RWPE1 (cell line): ENCODE measurements around the gene HEXIM2.
A peak's percentile ranks its signal among the peaks of the same experiment; 100 is the strongest.

Experiments used
- CTCF ChIA-PET: fragments of 350-600 bp; sonication (Branson Sonifier 250); formaldehyde crosslinking; extraction: SDS; loops from one replicate; lab custom pipeline; 2021; lab: Yijun Ruan, JAX
- POLR2A ChIA-PET: fragments of 400-600 bp; formaldehyde crosslinking; extraction: SDS; loops from one replicate; lab custom pipeline; 2020; ENCODE audit warnings: antibody characterized with exemption; ENCODE audit not compliant: low non-redundant PET; lab: Yijun Ruan, JAX
- DNase-seq: peaks from one replicate; pipeline ENCODE4 v3.0.0; 2012; ENCODE audit warnings: low spot score
- H3K27ac ChIP-seq: fragments of 450-650 bp; 2 replicates; pipeline ENCODE4 v1.5.1; 2017
- CTCF ChIP-seq: fragments of 450-650 bp; conservative IDR thresholded peaks from 2 replicates; pipeline ENCODE4 v1.5.1; 2017; ENCODE audit warnings: low read depth, mild to moderate bottlenecking

Gene HEXIM2

GRCh38 chr17:45150911-45151809, 10.5 kb upstream of the HEXIM2 start:
- CTCF ChIA-PET = interaction anchor here (0.5 to 5.8 kb wide), 9 partner anchors 9 to 236 kb away, joined by 3 to 99 read pairs (median 6); partner anchors contain the start of genes ACBD4 and HEXIM2
- no peak overlapping the region for H3K27ac ChIP-seq
- no peak for TF ChIP-seq CTCF
- POLR2A ChIA-PET = interaction anchor here (0.5 to 4.8 kb wide), 11 partner anchors 10 to 831 kb away, joined by 3 to 51 read pairs (median 6); partner anchors contain the start of genes ACBD4 and HEXIM2
- DNase-seq = no peak

DNA sequence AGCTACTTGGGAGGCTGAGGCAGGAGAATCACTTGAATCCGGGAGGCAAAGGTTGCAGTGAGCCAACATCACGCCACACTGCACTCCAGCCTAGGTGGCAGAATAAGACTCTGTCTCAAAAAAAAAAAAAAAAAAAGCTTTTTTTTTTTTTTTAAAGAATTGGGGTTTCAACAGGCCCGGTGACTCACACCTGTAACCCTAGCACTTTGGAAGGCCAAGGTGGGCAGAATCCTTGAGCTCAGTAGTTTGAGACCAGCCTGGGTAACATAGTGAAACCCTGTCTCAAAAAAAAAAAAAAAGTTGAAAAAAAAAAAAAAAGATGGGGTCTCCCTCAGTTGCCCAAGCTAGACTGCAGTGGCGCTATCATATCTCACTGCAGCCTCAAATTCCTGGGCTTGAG, 6.6 kb upstream of the HEXIM2 start:
- POLR2A ChIA-PET = interaction anchor here (0.5 to 1.5 kb wide), 8 partner anchors 17 to 170 kb away, joined by 3 to 10 read pairs (median 5); no protein-coding TSS in a partner anchor
- DNase-seq = no peak
- no peak for TF ChIP-seq CTCF
- CTCF ChIA-PET = interaction anchor here (1.4 kb wide), 1 partner anchor 22 kb away, joined by 8 read pairs; no protein-coding TSS in a partner anchor
- H3K27ac ChIP-seq = peak overlapping the region; percentile 54

GRCh38 chr17:45155483-45155882, 6.2 kb upstream of the HEXIM2 start:
- peak overlapping the region; percentile 54 for H3K27ac ChIP-seq
- no peak for TF ChIP-seq CTCF
- ChIA-PET POLR2A (interaction anchor here (0.5 to 1.5 kb wide), 6 partner anchors 16 to 104 kb away, joined by 3 to 10 read pairs (median 5); no protein-coding TSS in a partner anchor), CTCF (interaction anchor here (0.9 to 1.4 kb wide), 2 partner anchors 21 to 42 kb away, joined by 3 to 8 read pairs; no protein-coding TSS in a partner anchor)
- no peak for DNase-seq

GRCh38 chr17:45156242-45156641, 5.4 kb upstream of the HEXIM2 start:
- H3K27ac ChIP-seq = peak overlapping the region; percentile 54
- no peak for DNase-seq
- no peak for TF ChIP-seq CTCF
- POLR2A ChIA-PET = interaction anchor here (1.5 kb wide), 1 partner anchor 16 kb away, joined by 5 read pairs; no protein-coding TSS in a partner anchor
- CTCF ChIA-PET = interaction anchor here (0.6 to 1.4 kb wide), 3 partner anchors 21 to 41 kb away, joined by 3 to 8 read pairs (median 3); no protein-coding TSS in a partner anchor

DNA sequence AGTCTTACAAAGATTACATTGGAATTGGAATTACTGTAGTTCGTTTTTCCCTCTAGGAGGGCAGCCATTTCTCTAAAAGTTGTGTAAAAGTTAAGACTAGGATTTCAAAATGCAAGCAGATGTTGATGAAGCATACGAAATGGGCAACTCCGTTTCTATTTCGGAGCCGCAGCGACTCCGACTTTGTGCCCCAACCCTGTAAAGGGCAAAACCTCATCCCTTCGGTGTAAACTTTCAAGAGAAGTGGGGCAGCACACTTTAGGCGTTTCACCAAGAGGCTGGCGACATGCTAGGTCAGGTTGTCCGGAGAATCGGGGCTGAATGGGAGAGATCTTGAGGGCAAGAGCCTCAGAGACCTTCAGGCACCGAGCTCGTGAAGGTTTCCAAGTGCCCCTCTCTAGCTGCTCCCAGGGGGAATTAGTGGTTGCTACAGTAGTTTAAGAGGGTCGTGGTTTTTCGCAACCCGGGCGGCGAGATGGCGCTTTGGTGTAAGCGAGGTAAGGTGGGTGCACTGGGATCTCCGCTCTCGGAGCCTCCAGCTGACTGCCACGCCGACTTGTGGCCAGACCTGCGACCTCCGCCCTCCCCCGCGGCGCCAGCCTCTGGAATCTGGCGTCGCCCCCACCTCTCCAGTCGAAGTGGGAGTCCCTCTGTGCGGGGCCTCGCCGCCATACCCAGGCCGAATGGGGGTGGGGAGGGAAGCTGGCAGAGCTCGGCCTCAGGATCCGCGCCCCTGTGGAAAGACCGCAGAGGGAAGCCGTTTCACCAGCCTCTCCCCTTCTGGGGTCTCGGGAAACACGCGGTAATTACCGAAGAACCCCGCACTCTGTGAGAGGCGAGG, 1.0 kb upstream of the HEXIM2 start:
- no peak for TF ChIP-seq CTCF
- DNase-seq = no peak
- ChIA-PET POLR2A (interaction anchor here (0.6 to 2.5 kb wide), 7 partner anchors 9 to 136 kb away, joined by 3 to 40 read pairs (median 8); partner anchors contain the start of gene HEXIM1), CTCF (interaction anchor here (0.6 to 4.7 kb wide), 6 partner anchors 11 to 320 kb away, joined by 4 to 30 read pairs (median 8); partner anchors contain the start of genes ACBD4 and HEXIM1)
- H3K27ac ChIP-seq = peak overlapping the region; percentile 95
